ENCODE measurements around the gene SPRN. TPM values are rescaled to one million over a fixed set of nuclear protein-coding genes. Genes with fewer than 3 reads are reported as not detected.
"Not testable (repeated sequence)": the region's sequence is repeated elsewhere in the genome, so short reads cannot be mapped to it uniquely, and the experiment has no call there.

Gene SPRN
- total and polyA plus RNA-seq, 2 donors (not counting 1 experiment from before 2014, with no cell fraction given) = not detected

- Mint-ChIP-seq H3K27me3 (peaks cover 5% of the 10 kb centered on the region), H3K9me3 (ENCODE audit: insufficient read depth) (no peaks in the 10 kb centered on the region), H3K4me1 (peaks cover 5% of the 10 kb centered on the region), H3K27ac (no peak overlapping the region), H3K4me3 (no peak overlapping the region)
- ATAC-seq (ENCODE audit: low read depth) (no peak), DNase-seq (peak; percentile 9)
- intact Hi-C loops (cut with micrococcal nuclease) = loop anchor here (10.0 kb wide), 1 partner anchor 86 kb away; the partner anchor contains the start of gene CYP2E1
- Histone ChIP-seq H3K4me2 (replicated peaks; ENCODE audit: low read depth, low read length, poor library complexity, severe bottlenecking) (no peak overlapping the region), H4K20me1 (ENCODE audit: control insufficient read depth, insufficient read depth, low read length, poor library complexity, severe bottlenecking) (no peaks in the 10 kb centered on the region), H3K9ac (ENCODE audit: low read length) (no peak overlapping the region), H3K27ac (ENCODE audit: low read length in 2 of 2) (no peak overlapping the region), H3K27me3 (replicated peaks in 1 of 4; ENCODE audit: control extremely low read depth in 1 of 4, control insufficient read depth in 3 of 4, insufficient read depth in 4 of 4, low read length in 3 of 4) (peaks cover 0 to 2% (median 0%) of the 10 kb centered on the region in 4 experiments), H3K9me3 (ENCODE audit: control extremely low read depth in 1 of 3, control insufficient read depth in 2 of 3, insufficient read depth in 1 of 3, low read length in 2 of 3) (peaks cover 0 to 5% (median 0%) of the 10 kb centered on the region in 3 donors), H2AFZ (ENCODE audit: insufficient read depth, low read depth, low read length, poor library complexity, severe bottlenecking) (no peak overlapping the region), H3K4me3 (ENCODE audit: control extremely low read depth in 1 of 5, extremely low read depth in 1 of 5, insufficient read depth in 1 of 5, low read depth in 2 of 5, low read length in 4 of 5) (no peak overlapping the region), H3K79me2 (ENCODE audit: control insufficient read depth, insufficient read depth, low read length) (no peaks in the 10 kb centered on the region), H3K36me3 (replicated peaks in 1 of 2; ENCODE audit: control extremely low read depth in 1 of 2, control insufficient read depth in 1 of 2, extremely low read depth in 1 of 2, insufficient read depth in 2 of 2, low read length in 1 of 2) (no peaks in the 10 kb centered on the region), H3K4me1 (ENCODE audit: control insufficient read depth in 2 of 2, insufficient read depth in 2 of 2, low read length in 2 of 2) (peaks cover 0 to 7% of the 10 kb centered on the region in 2 donors)
- 79% methylated on average over 7 of the region's 11 CpGs for WGBS (ENCODE audit: insufficient coverage)
- POLR2A ChIA-PET = no interaction called here
- CTCF ChIA-PET = interaction anchor here (3.0 kb wide), 1 partner anchor 109 kb away, joined by 22 read pairs; no protein-coding TSS in a partner anchor
- TF ChIP-seq EZH2 (IDR thresholded peaks at IDR 0.05; ENCODE audit: borderline replicate concordance, insufficient read depth, low read depth, low read length, poor library complexity, severe bottlenecking) = no peak
- TF ChIP-seq CTCF (IDR thresholded peaks at IDR 0.05) = peak; percentile 29
Observed at GRCh38 chr10:133438711-133439273, 14.4 kb upstream of the SPRN start.

- POLR2A ChIA-PET; ATAC-seq (ENCODE audit: low read depth): not testable (repeated sequence)
- WGBS (ENCODE audit: insufficient coverage) = no CpG with 5 or more reads among the region's 25 CpGs
Observed at GRCh38 chr10:133432789-133433188, 8.4 kb upstream of the SPRN start.

GRCh38 chr10:133431888-133432613 is 7.6 kb upstream of the SPRN start:
- H3K4me2 ChIP-seq (replicated peaks; ENCODE audit: low read depth, low read length, poor library complexity, severe bottlenecking); H3K27ac Mint-ChIP-seq; H3K27me3 Mint-ChIP-seq; H3K9me3 ChIP-seq (ENCODE audit: control extremely low read depth in 1 of 3, control insufficient read depth in 2 of 3, insufficient read depth in 1 of 3, low read length in 2 of 3); DNase-seq; H4K20me1 ChIP-seq (ENCODE audit: control insufficient read depth, insufficient read depth, low read length, poor library complexity, severe bottlenecking); H3K4me1 Mint-ChIP-seq; H2AFZ ChIP-seq (ENCODE audit: insufficient read depth, low read depth, low read length, poor library complexity, severe bottlenecking); H3K36me3 ChIP-seq (replicated peaks in 1 of 2; ENCODE audit: control extremely low read depth in 1 of 2, control insufficient read depth in 1 of 2, extremely low read depth in 1 of 2, insufficient read depth in 2 of 2, low read length in 1 of 2); H3K9me3 Mint-ChIP-seq (ENCODE audit: insufficient read depth); H3K79me2 ChIP-seq (ENCODE audit: control insufficient read depth, insufficient read depth, low read length); H3K27me3 ChIP-seq (replicated peaks in 1 of 4; ENCODE audit: control extremely low read depth in 1 of 4, control insufficient read depth in 3 of 4, insufficient read depth in 4 of 4, low read length in 3 of 4); POLR2A ChIA-PET; H3K4me3 Mint-ChIP-seq; H3K27ac ChIP-seq (ENCODE audit: low read length in 2 of 2); ATAC-seq (ENCODE audit: low read depth); H3K4me3 ChIP-seq (ENCODE audit: control extremely low read depth in 1 of 5, extremely low read depth in 1 of 5, insufficient read depth in 1 of 5, low read depth in 2 of 5, low read length in 4 of 5); H3K9ac ChIP-seq (ENCODE audit: low read length); CTCF ChIA-PET; H3K4me1 ChIP-seq (ENCODE audit: control insufficient read depth in 2 of 2, insufficient read depth in 2 of 2, low read length in 2 of 2): not testable (repeated sequence)
- intact Hi-C loops (cut with micrococcal nuclease) = loop anchor here (10.0 kb wide), 1 partner anchor 93 kb away; the partner anchor contains the start of gene CYP2E1
- WGBS (ENCODE audit: insufficient coverage) = no CpG with 5 or more reads among the region's 9 CpGs

More at GRCh38 chr10:133432789-133433188, 8.4 kb upstream of the SPRN start:
- H3K27me3 ChIP-seq (replicated peaks in 1 of 4; ENCODE audit: control extremely low read depth in 1 of 4, control insufficient read depth in 3 of 4, insufficient read depth in 4 of 4, low read length in 3 of 4); H2AFZ ChIP-seq (ENCODE audit: insufficient read depth, low read depth, low read length, poor library complexity, severe bottlenecking); H3K27ac Mint-ChIP-seq; H3K36me3 ChIP-seq (replicated peaks in 1 of 2; ENCODE audit: control extremely low read depth in 1 of 2, control insufficient read depth in 1 of 2, extremely low read depth in 1 of 2, insufficient read depth in 2 of 2, low read length in 1 of 2); H3K79me2 ChIP-seq (ENCODE audit: control insufficient read depth, insufficient read depth, low read length); H3K27me3 Mint-ChIP-seq; H3K9ac ChIP-seq (ENCODE audit: low read length); H3K9me3 ChIP-seq (ENCODE audit: control extremely low read depth in 1 of 3, control insufficient read depth in 2 of 3, insufficient read depth in 1 of 3, low read length in 2 of 3); DNase-seq; CTCF ChIA-PET; H3K4me1 ChIP-seq (ENCODE audit: control insufficient read depth in 2 of 2, insufficient read depth in 2 of 2, low read length in 2 of 2); H3K9me3 Mint-ChIP-seq (ENCODE audit: insufficient read depth); H3K4me2 ChIP-seq (replicated peaks; ENCODE audit: low read depth, low read length, poor library complexity, severe bottlenecking); H3K4me3 Mint-ChIP-seq; H3K27ac ChIP-seq (ENCODE audit: low read length in 2 of 2); H3K4me1 Mint-ChIP-seq; H4K20me1 ChIP-seq (ENCODE audit: control insufficient read depth, insufficient read depth, low read length, poor library complexity, severe bottlenecking); H3K4me3 ChIP-seq (ENCODE audit: control extremely low read depth in 1 of 5, extremely low read depth in 1 of 5, insufficient read depth in 1 of 5, low read depth in 2 of 5, low read length in 4 of 5): not testable (repeated sequence)
- intact Hi-C loops (cut with micrococcal nuclease) = loop anchor here (10.0 kb wide), 1 partner anchor 92 kb away; the partner anchor contains the start of gene CYP2E1
